Hematopoietic multipotent progenitor cell (in vitro differentiated cells): ENCODE results near the gene SERTM1. TPM values are rescaled to one million over a fixed set of nuclear protein-coding genes. Genes with fewer than 3 reads are reported as not detected.

Experiments
- DNase-seq, 3 donors: peaks; one replicate each; pipeline ENCODE4 v3.0.0-alpha.2; 2011 to 2015; ENCODE audit warnings: low read depth in 2 of 3, low spot score in 2 of 3
- total RNA-seq: library from RNA; depleted of rRNA; stranded (reverse); fragments of >200 nt; gene quantifications from one replicate; pipeline ENCODE4 v1.2.3, GENCODE V29; 2012

The SERTM1 gene
- total RNA-seq, 1 donor, result not detected

GRCh38 chr13:36709136-36709890 is 35.5 kb downstream of the SERTM1 start:
- no peak for DNase-seq

DNA sequence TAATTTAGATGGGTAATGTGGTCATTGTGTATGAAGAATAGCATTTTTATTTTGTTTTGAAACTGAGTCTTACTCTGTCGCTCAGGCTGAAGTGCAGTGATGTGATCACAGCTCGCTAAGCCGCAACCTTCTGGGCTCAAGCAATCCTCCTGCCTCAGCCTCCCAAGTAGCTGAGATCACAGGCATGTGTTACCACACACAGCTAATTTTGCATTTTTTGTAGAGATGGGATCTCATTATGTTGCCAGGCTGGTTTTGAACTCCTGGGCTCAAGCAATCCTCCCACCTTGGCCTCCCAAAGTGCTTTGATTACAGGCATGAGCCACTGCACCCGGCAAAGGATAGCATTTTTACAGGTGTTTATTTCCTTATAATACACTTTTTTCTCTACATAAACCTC is 36.6 kb downstream of the SERTM1 start:
- no peak for DNase-seq

DNA sequence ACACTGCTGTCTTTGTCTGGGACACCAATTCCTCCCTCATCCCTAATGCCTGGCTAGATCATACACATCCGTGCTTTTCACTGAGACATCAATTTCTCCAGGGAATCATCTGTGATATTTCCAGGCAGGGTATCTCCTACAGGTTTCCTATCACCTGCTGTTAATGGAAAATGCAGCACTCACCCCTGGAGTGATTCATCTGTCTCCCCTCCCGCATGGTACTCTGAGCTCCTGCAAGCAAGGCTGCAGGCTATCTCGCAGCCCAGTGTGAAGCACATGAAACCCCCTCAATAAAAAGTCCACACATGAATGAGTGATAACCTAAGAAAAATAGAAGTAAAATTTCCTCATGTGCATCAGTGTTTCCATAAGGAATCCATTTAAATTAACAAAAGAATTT is 38.5 kb downstream of the SERTM1 start:
- no peak for DNase-seq

DNA sequence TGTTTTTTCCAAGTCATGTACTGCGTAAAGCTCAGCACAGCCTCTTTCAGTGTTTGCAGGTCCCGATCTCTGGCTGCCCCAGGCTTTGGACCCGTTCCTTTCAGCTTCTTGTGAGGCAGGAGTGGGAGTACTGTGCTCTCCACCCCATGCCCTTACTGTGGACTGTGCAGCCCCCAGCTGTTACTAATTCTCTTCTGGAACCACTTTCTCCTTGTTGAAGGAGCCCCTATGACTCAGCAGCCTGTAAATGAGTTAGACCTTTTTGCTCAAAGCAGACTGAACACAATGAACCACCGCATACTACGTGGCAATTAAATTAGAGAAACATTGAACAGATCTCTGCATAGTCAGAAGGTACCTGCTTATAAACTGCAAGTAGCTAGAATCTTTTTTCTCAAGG is 39.0 kb downstream of the SERTM1 start:
- peak in 1 of 3 donors; percentile 16 for DNase-seq

- no peak for DNase-seq
Measured at GRCh38 chr13:36713887-36714286, 40.1 kb downstream of the SERTM1 start.

DNA sequence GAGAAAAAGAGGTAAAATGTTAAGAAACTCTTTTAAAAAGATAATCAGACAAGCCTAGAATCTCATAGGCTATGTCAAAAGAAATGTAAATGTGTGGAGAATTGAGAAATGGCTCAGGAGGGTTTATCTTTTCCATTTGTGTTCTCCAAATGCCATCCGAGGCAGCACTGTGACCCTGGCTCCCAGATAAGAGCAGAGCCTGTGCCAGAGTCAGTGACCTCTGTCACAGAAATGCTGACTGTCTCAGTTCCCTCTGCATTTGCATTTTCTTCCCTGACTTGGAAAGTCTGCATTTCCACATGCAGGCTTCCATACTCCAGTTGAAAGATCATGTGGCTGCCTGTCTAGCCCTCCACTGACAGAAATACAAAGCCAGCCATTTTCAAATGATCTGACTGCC is 42.0 kb downstream of the SERTM1 start:
- no peak for DNase-seq

- no peak for DNase-seq
Measured at GRCh38 chr13:36717017-36717416, 43.2 kb downstream of the SERTM1 start.

DNA sequence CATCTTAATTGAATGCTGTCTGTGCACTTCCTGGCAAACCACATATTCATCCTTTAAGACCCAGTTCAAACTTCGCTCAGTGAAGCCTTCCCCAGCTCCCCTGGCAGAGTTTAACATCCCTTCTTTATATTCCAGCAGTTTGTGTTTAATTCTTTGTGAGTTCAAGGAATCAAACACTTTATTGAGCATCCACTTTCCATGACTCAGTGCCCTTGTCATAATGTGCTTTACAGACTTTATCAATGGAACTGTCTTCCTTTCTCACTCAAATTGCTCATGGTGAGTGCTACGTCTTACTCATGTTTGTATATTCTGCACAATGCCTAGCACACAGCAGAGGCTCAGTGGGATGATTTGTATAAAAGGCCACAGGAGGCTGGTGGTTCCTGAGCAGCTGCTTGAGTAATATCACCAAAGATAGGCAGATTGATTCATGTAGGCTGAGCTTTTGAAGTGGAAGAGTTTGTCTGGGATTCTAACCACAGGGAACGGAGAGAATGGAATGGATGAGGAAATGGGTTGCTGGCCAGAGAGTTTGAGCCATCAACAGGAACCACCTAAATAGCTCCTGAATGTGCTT is 44.2 kb downstream of the SERTM1 start:
- no peak for DNase-seq

- no peak for DNase-seq
Measured at GRCh38 chr13:36718686-36719085, 44.9 kb downstream of the SERTM1 start.

DNA sequence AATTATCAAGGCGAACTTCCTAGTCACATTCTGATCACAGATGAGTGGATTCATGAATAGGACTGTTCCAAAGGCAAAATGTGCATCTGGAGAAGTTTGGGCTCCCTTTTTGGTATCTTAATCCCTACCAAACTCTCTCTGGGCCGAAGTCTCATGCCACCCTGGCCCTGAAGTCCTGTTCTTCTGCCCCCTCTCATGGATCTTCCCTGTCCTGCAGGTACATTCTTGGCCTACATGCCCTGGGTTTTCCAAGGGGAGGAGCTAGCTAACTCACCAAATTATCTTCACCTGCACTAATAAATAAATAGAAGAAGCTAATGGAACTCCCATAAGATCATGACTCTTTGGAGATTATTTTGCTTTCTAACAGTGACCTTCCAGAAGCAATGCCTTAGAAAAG is 50.3 kb downstream of the SERTM1 start:
- no peak for DNase-seq

DNA sequence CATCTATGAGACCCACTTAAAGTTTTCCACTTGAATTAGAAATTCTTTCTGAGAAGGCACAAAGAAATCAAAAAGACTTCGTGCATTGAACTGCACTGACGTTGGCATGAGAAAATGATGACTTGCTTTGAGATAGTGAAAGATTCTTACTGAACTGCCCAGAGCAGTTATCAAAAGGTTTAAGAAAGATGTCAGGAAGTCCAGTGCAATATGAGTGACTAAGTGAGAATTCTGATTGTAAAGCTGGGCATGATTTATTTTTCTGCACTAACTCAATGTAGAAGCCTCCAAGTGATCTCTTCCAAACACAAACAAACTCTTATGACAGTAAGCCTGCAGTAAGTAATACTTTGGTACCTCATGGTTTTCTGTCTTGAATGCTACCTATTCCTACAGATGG is 52.1 kb downstream of the SERTM1 start:
- DNase-seq, result no peak

DNA sequence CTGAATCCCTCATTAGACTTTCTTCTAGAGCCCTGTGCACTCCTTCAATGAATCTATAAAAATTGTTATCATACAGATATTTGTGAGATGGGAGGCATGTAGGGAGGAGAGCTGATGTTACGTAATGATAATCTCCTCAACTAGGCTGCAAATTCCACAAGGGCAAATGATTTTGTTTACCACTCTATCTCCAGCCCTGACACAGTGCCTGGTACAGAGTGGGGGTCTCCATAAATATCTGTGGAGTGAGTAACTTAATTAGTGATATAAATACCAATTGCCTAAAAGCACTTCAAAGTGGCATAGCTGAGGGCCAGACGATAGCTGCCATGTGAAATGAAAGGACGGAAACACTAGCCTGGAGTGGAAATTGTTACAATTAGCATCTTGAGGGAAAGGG is 54.2 kb downstream of the SERTM1 start:
- no peak for DNase-seq

DNA sequence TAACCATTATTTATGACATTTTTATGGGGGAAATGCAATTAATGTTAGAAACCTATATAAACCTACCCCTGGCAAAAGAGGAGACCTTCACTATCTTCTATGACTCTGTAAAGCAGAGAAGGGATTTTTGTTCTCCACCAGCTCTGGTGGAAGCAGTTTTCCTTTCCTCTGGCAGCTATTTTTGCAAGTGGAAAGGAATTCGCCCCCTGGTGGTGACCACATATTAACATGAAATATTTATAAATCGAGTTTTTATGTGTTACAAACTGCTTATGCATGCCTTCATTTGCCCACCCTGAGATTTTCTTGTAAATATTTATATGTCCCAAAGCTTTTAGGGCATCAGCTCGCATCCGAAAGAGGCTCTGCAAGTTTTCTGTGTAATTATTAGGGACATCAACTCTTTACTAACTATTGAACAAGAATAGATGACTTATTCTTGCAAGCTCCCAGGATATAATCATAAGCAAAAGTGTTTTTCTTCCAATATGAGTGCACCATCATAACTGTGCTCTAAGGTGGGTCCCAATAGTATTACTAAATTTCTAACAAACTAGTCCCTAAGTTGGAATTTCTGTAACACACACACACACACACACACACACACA is 62.4 kb downstream of the SERTM1 start:
- peak in 2 of 3 donors; percentile 36 to 62 for DNase-seq

DNA sequence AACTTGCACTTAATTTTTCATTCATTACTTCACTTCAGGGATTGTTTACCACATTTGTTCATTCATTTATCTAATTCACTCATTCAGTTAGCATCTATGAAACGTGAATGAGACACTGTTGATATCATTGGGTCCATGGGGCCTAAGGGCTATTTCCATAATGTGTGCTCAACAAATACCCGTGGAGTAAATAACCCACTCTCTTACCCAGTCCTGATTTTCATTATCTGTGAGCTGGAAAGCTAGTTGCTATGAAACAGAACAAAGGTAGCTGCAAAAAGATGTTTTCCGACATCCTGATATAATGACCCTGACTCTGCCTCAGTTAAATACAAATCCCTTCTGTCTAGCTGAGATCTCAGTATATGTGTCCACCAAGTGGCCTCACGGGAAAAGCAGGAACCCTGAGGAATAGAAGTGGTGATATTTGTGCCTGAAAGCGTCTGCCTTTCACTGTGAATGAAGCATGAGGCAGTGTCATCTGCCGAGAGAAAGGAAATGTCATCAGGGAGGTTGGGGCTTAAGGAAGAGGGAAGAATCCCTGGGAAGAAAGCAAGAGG is 63.8 kb downstream of the SERTM1 start:
- DNase-seq, result no peak

DNA sequence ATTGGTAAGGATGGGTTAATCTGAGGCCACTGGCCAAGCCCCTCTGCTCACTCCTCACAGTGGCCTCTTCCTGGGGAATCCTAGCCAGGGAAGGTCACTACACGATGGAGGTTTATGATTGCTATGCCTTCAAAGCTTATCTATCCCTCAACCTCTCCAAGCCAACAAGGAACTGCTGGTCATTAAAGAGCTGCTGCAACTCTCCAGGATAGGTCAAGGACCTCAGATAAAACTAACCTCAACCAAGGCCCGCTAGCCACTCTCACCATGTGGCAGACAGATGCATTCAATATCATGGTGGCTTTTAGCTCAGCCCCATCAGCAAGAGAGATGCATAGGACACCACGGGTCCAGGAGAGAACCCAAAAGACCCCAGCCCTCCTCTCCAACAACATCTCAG is 71.6 kb downstream of the SERTM1 start:
- no peak for DNase-seq

- DNase-seq, result no peak
Measured at GRCh38 chr13:36746051-36746450, 72.2 kb downstream of the SERTM1 start.

Other genes with a start within 250 kb of the SERTM1 start
- 0.81 TPM for gene CCNA1, start 241.5 kb upstream of the SERTM1 start, total RNA-seq
- gene RFXAP, start 145.2 kb downstream of the SERTM1 start, total RNA-seq, result 2.4 TPM
- under 0.01 TPM for gene SMAD9, start 246.2 kb downstream of the SERTM1 start, total RNA-seq